HepG2 (cell line): Measurements from ENCODE around the gene SLC12A5.

Experiments used
- ESRRA ChIP-seq: sonication (generic); formaldehyde crosslinking; IDR thresholded peaks from 2 replicates; pipeline ENCODE4 v1.5.1; 2020; ENCODE audit warnings: mild to moderate bottlenecking, low read depth, missing genetic modification reagents
- HNRNPL ChIP-seq: fragments of 200-400 bp; formaldehyde crosslinking; IDR thresholded peaks from 2 replicates; pipeline ENCODE4 v1.6.1; 2017; ENCODE audit warnings: mild to moderate bottlenecking, low read depth, low read length
- POLR2AphosphoS5 ChIP-seq: IDR thresholded peaks from 2 replicates; pipeline ENCODE4 v1.6.1; 2012; ENCODE audit warnings: low read depth, low read length
- TEF ChIP-seq: sonication (generic); formaldehyde crosslinking; IDR thresholded peaks from 2 replicates; pipeline ENCODE4 v1.5.0; 2020; ENCODE audit warnings: missing genetic modification reagents
- ZNF746 ChIP-seq: sonication (generic); formaldehyde crosslinking; IDR thresholded peaks from 2 replicates; pipeline ENCODE4 v1.8.0; 2022; ENCODE audit warnings: mild to moderate bottlenecking, missing genetic modification reagents

- TF ChIP-seq ZNF746 (no peak), TEF (no peak), POLR2AphosphoS5 (no peak), ESRRA (CRISPR knock-in tag) (no peak), HNRNPL (no peak)
Observed at GRCh38 chr20:46081074-46081473, 52.1 kb downstream of the SLC12A5 start.
